HG03442 (cell line): ENCODE data around the gene RTN4.

Experiments
- ATAC-seq: cut with Tn5 transposase; IDR thresholded peaks from one replicate; pipeline ENCODE4 v1.9.1; 2021; ENCODE audit warnings: mild to moderate bottlenecking, moderate library complexity; ENCODE audit not compliant: unreplicated experiment

The RTN4 gene

DNA sequence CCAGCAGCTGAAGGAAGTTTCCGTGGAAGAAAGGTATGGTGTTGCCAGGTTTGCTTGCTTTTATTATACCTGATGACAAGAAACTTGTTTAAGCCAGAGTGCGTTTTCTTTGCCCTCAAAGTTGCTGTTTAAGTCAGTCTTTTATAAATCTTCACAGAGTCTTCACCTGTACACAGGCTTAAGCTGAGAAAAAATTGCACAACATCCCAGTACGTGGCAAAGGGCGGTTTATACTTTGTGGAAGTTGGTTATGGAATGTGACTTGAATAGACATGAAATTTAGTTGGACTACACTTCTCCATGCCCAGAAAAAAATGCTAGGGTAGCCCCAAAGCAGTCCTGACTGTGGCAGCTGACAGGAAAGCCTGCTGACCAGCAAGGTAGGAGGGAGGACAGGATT, 121.5 kb downstream of the RTN4 start:
- no peak for ATAC-seq

DNA sequence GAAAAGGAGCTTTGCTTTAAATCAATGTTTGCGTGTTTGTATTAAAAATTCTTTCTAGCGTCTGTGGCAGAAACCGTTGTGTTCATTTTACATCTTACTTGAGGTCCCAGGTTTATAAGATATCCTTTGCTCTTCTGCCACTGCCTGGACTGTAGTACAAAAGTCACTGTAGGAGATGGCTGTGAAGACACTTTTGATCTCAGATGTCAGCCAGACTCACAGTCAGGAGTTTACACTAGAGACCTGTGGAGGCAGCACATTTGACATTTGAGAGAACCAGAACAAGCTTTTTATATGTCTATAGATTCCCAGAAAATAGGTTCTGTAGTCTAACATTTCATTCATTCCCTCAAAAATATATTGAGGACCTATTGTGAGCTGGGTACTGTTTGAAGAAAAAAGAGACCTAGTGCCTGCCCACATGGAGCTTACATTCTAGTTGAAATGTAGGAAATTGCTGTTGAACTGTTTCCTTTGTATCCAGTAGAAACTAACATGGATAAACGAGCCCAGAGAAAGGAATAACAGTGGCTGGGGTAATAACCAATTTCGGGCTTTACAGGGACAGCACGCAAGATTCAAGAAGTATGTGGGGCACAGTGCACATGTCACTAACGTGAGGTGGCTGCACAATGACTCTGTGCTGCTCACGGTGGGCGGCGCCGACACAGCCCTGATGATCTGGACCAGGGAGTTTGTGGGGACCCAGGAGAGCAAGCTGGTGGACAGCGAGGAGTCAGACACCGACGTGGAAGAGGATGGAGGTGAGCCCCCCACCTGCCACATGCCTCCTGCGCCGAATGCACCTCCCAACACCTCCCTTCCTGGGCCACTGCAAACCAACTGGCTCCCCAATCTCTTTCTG, 122.3 kb downstream of the RTN4 start:
- ATAC-seq, result no peak

DNA sequence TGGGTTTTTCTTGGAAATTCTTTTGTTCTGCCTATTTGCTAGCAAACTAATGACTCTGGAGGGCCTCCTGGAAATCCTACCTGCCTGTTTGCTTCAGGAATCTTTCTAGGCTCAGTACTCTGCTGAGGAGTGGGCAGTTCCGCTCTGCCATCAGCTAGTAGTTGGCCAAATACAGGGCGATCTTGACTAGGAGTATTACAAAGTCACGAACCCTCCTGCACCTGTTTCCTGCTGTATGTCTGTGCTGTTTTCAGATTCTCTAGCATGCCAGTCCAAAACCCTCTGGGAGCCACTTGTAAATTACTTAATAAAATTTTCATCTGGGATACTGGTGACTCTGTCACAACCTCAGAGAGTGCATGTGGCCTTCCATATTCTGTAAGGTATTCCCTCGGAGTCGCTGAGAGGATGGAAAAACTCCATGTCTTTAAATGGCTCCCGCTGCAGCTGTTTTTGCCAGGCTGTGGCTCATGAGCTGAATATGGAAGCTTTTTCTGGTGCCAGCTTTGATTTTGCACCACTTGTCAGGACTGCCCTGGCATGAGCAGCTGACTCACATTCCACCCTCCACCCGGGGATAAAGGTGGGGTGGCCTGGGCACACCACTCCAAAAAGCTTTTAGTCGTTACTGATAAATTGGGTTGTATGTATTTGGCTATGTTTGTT, 123.0 kb downstream of the RTN4 start:
- ATAC-seq, result no peak

DNA sequence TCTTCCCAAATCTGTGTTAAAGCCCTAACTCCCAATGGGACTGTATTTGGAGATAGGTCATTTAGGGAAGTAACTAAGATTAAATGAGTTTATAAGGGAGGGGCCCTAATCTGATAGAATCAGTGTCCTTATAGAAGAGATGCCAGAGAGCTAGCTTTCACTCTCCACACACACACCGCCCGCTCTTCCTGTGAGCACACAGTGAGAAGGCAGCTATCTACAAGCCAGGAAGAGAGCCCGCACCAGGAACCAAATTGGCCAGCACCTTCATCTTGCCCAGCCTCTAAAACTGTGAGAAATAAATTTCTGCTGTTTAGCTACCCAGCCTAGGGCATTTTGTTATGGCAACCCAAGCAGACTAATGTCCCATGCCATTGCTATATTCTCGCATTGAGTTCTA, 125.2 kb downstream of the RTN4 start:
- no peak for ATAC-seq

DNA sequence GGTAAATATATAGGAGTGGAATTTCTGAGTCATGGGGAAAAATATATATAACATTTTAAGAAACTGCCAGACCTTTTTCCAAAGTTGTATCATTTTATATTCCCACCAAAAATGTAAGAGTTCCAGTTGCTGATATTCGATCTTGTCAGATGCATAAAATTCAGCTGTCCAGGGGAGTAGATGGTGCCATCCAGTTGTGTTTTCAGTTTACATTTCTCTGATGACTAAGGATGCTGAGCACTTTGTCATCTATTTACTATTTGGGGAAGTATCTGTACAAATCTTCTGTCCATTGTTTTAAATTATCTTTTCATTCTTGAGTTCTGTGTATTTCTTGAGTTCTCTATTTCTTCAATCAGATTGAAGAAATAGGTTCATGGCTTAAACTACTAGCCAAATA, 126.1 kb downstream of the RTN4 start:
- no peak for ATAC-seq
